HT1080 (cell line): ENCODE results near the gene LDLRAD3. TPM values are rescaled to one million over a fixed set of nuclear protein-coding genes. Genes with fewer than 3 reads are reported as not detected.
A peak's percentile ranks its signal among the peaks of the same experiment; 100 is the strongest.

ENCODE experiments used
- DNase-seq: peaks from one replicate; pipeline ENCODE4 v3.0.0-alpha.2; 2015; ENCODE audit warnings: low read depth
- total RNA-seq: library from RNA; depleted of rRNA; stranded (reverse); fragments of >200 nt; shearing (Covaris generic); gene quantifications from 2 replicates; pipeline ENCODE4 v1.2.3, GENCODE V29; 2014

LDLRAD3 gene
- total RNA-seq, 1 experiment from 2014 or later: 14.5 TPM

- DNase-seq: no peak
Measured at GRCh38 chr11:36015799-36016198, 71.9 kb downstream of the LDLRAD3 start.

GRCh38 chr11:36016263-36016662, 72.4 kb downstream of the LDLRAD3 start:
- DNase-seq: no peak

GRCh38 chr11:36016709-36017108, 72.8 kb downstream of the LDLRAD3 start:
- no peak for DNase-seq

GRCh38 chr11:36019005-36019596, 75.2 kb downstream of the LDLRAD3 start:
- no peak for DNase-seq

- peak; percentile 49 for DNase-seq
Measured at GRCh38 chr11:36019722-36020121, 75.9 kb downstream of the LDLRAD3 start.

GRCh38 chr11:36022882-36023281, 79.0 kb downstream of the LDLRAD3 start:
- no peak for DNase-seq

- DNase-seq: peak; percentile 62
Measured at GRCh38 chr11:36023922-36024321, 80.1 kb downstream of the LDLRAD3 start.

GRCh38 chr11:36024716-36025115, 80.9 kb downstream of the LDLRAD3 start:
- no peak for DNase-seq

- DNase-seq: no peak
Measured at GRCh38 chr11:36026315-36026968, 82.6 kb downstream of the LDLRAD3 start.

GRCh38 chr11:36027731-36028130, 83.9 kb downstream of the LDLRAD3 start:
- no peak for DNase-seq

GRCh38 chr11:36029616-36030015, 85.8 kb downstream of the LDLRAD3 start:
- no peak for DNase-seq

GRCh38 chr11:36030731-36031281, 86.9 kb downstream of the LDLRAD3 start:
- peak; percentile 11 for DNase-seq

GRCh38 chr11:36033082-36033751, 89.4 kb downstream of the LDLRAD3 start:
- DNase-seq: no peak

- DNase-seq: no peak
Measured at GRCh38 chr11:36033936-36034335, 90.1 kb downstream of the LDLRAD3 start.

GRCh38 chr11:36034551-36035331, 90.9 kb downstream of the LDLRAD3 start:
- peak; percentile 86 for DNase-seq

- no peak for DNase-seq
Measured at GRCh38 chr11:36035454-36035853, 91.6 kb downstream of the LDLRAD3 start.

- DNase-seq: no peak
Measured at GRCh38 chr11:36035999-36036398, 92.1 kb downstream of the LDLRAD3 start.

GRCh38 chr11:36037031-36037430, 93.2 kb downstream of the LDLRAD3 start:
- DNase-seq: peak; percentile 28

- no peak for DNase-seq
Measured at GRCh38 chr11:36038541-36038940, 94.7 kb downstream of the LDLRAD3 start.

- DNase-seq: no peak
Measured at GRCh38 chr11:36039471-36039870, 95.6 kb downstream of the LDLRAD3 start.

- DNase-seq: peak; percentile 28
Measured at GRCh38 chr11:36041988-36042611, 98.2 kb downstream of the LDLRAD3 start.
